KOPT-K1 (cell line): ENCODE measurements around the gene OR1F1.
A peak's percentile ranks its signal among the peaks of the same experiment; 100 is the strongest.

Source experiments
- H3K27ac ChIP-seq: fragments of 200-600 bp; sonication (generic); 2 replicates; pipeline ENCODE4 v1.5.1; 2016; ENCODE audit warnings: antibody characterized with exemption, mild to moderate bottlenecking, low read depth, low read length; ENCODE audit not compliant: poor library complexity, severe bottlenecking
- H3K36me3 ChIP-seq: fragments of 200-600 bp; sonication (generic); 2 replicates; pipeline ENCODE4 v1.5.1; 2017; ENCODE audit warnings: antibody characterized with exemption, mild to moderate bottlenecking, low read length, moderate library complexity; ENCODE audit not compliant: insufficient read depth
- H3K9me3 ChIP-seq: fragments of 200-600 bp; sonication (generic); 2 replicates; pipeline ENCODE4 v1.5.1; 2017; ENCODE audit warnings: antibody characterized with exemption, low read length, mild to moderate bottlenecking; ENCODE audit not compliant: insufficient read depth, poor library complexity, severe bottlenecking

The OR1F1 gene

GRCh38 chr16:3147046-3147756 is 40.8 kb upstream of the OR1F1 start:
- no peak overlapping the region for H3K27ac ChIP-seq
- peaks cover 8% of the 10 kb centered on the region; the same call in 1 of the 2 replicates for H3K36me3 ChIP-seq
- H3K9me3 ChIP-seq: no peaks in the 10 kb centered on the region

DNA sequence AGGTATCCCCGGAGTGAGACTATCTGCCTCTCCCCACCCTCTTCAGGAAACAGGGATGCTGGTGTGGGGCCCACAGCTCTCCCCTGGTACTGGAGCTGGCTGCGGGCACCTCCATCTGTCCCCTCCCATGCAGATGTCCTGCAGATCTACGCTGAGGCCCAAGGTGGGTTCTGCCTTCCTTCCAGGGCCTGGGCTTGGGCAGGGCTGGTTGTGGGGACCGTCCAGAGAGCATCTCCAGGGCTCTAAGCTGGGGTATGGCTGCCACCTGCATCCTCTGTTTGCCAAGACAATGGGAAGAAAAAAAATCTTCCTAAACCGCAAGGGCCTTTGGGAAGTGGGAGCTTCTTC is 40.3 kb upstream of the OR1F1 start:
- H3K36me3 ChIP-seq: peaks cover 3% of the 10 kb centered on the region; the same call in 1 of the 2 replicates
- no peaks in the 10 kb centered on the region for H3K9me3 ChIP-seq
- no peak overlapping the region for H3K27ac ChIP-seq

DNA sequence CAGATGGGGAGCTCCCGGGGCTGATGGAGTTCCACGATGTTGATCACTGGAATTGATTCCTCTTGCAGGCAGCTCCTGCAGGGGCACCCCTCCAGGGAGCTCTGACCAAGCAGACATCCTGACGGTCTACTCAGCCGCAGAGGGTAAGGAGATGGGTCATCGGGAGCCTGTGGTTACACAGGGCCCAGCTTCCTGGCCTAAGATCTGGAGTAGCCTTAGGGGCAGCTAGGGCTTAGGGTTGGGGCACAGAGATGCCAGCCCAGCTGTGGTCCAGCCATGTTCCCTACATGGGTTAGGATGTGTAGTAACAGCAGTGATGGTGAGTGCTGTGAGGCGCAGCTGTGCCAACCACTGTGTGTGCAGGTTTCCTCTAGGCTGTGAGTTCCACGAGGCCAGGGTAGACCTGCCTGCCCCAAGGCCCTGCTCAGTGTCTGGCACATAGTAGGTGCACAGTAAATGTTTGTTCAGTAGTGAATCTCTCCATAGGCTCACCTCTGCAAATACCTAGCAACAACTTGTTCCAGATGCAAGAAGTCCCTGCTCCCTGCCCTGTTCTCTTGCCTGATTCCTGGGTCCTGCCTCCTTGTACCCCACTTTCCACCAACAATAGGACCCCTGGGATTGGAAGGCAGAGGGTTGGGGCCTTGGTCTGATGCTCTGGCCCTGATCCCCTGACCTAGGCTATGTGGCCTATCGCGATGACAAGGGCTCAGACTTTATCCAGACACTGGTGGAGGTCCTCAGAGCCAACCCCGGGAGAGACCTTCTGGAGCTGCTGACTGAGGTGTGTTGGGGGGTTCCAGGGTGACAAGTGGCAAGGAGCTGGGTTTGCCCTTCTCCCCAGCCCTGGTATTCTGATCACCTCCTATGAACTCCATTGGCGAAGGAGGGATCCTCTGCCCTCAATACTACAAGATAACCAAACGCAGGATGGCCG is 39.5 kb upstream of the OR1F1 start:
- H3K36me3 ChIP-seq: no peaks in the 10 kb centered on the region

DNA sequence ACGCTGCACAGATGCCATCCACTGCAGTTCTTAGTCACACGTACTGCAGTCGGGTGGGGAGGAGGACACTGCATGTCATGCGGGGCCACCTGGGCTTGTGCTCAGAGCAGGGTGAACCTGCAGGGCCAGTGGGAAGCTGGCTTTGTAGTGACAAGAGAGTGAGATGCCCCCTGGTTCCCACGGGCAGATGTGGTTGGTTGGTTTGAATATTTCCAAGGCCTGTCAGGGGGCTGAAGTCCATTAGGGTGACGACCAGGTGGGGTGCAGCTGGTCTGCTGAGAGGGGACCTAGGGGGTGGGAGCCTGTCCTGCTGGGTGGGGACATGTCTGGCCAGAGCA is 38.8 kb upstream of the OR1F1 start:
- H3K27ac ChIP-seq: no peak overlapping the region
- no peaks in the 10 kb centered on the region for H3K9me3 ChIP-seq
- no peaks in the 10 kb centered on the region for H3K36me3 ChIP-seq

More for the DNA sequence above, 39.5 kb upstream of the OR1F1 start:
- no peak overlapping the region for H3K27ac ChIP-seq
- no peaks in the 10 kb centered on the region for H3K9me3 ChIP-seq

DNA sequence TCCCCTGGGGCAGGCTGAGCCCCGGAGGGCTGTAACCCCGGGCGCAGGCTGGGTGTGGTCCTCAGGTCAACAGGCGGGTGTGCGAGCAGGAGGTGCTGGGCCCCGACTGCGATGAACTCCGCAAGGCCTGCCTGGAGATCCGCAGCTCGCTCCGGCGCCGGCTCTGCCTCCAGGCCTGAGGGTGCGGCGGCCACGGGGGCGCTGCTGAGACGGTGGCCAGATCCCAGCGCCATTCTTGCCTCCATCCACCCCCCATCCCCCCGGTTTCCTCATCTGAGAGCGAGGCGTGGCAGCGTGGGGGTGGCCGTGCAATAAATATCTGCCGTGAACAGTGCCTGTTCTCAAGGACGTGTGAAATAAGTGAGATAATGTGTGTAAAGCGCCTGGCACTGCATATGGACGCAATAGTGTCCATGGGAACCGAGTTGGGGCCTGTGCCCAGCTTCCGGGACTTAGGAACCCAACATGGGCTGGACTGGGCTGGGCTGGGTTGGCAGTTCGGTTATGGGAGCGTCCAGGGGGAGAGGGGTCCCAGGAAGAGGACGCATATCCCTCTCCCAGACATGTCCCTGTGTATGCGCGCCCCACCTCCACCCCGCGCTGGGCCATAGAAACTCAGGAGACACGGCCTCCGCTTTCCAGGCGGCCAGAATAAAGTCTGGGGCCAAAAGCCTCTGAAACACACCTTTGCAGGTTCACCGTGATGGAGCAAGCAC is 38.2 kb upstream of the OR1F1 start:
- Histone ChIP-seq H3K27ac (peak overlapping the region; percentile 35), H3K9me3 (no peaks in the 10 kb centered on the region), H3K36me3 (no peaks in the 10 kb centered on the region)

- Histone ChIP-seq H3K36me3 (no peaks in the 10 kb centered on the region), H3K9me3 (no peaks in the 10 kb centered on the region), H3K27ac (peak overlapping the region; percentile 51)
These were observed 37.4 kb upstream of the OR1F1 start for GRCh38 chr16:3150346-3151218.

- H3K27ac ChIP-seq: no peak overlapping the region
- H3K9me3 ChIP-seq: no peaks in the 10 kb centered on the region
- H3K36me3 ChIP-seq: no peaks in the 10 kb centered on the region
These were observed 36.1 kb upstream of the OR1F1 start for GRCh38 chr16:3152027-3152276.

- H3K9me3 ChIP-seq: no peaks in the 10 kb centered on the region
- no peaks in the 10 kb centered on the region for H3K36me3 ChIP-seq
- H3K27ac ChIP-seq: no peak overlapping the region
These were observed 35.6 kb upstream of the OR1F1 start for GRCh38 chr16:3152277-3152990.

GRCh38 chr16:3152991-3153368 is 35.0 kb upstream of the OR1F1 start:
- Histone ChIP-seq H3K36me3 (no peaks in the 10 kb centered on the region), H3K9me3 (no peaks in the 10 kb centered on the region), H3K27ac (no peak overlapping the region)

GRCh38 chr16:3155181-3155580 is 32.8 kb upstream of the OR1F1 start:
- no peaks in the 10 kb centered on the region for H3K36me3 ChIP-seq
- no peak overlapping the region for H3K27ac ChIP-seq
- H3K9me3 ChIP-seq: no peaks in the 10 kb centered on the region

DNA sequence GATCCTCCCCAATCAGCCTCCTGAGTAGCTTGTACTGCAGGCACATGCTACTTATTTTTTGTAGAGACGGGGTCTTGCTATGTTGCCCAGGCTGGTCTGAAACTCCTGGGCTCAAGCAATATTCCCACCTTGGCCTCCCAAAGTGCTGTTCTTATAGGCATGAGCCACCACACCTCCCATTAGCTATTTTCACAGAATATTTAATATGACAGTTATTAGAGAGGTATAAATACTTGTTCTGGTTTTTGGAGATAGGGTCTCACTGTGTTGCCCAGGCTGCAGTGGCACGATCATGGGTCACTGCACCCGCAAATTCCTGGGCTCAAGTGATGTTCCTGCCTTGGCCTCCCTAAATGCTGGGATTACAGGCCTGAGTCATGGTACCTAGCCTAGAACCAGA is 32.0 kb upstream of the OR1F1 start:
- Histone ChIP-seq H3K9me3 (no peaks in the 10 kb centered on the region), H3K27ac (no peak overlapping the region), H3K36me3 (no peaks in the 10 kb centered on the region)

- Histone ChIP-seq H3K27ac (peak overlapping the region; percentile 84), H3K36me3 (no peaks in the 10 kb centered on the region), H3K9me3 (no peaks in the 10 kb centered on the region)
These were observed 30.6 kb upstream of the OR1F1 start for GRCh38 chr16:3157229-3158025.

- Histone ChIP-seq H3K36me3 (no peaks in the 10 kb centered on the region), H3K27ac (peak overlapping the region; percentile 84), H3K9me3 (no peaks in the 10 kb centered on the region)
These were observed 29.9 kb upstream of the OR1F1 start for GRCh38 chr16:3158026-3158509.
